HUDEP-2 (cell line): ENCODE measurements around the gene GET4.

ENCODE experiments used
- DNase-seq, 76 experiments: peaks; one replicate each; lab custom pipeline; 2025; ENCODE audit not compliant: unreplicated experiment in 76 of 76; lab: John Stamatoyannopoulos, UW

The GET4 gene

GRCh38 chr7:884191-885003, 8.0 kb downstream of the GET4 start:
- no peak for DNase-seq

- no peak for DNase-seq
These were observed 9.0 kb downstream of the GET4 start for GRCh38 chr7:885261-885892.

- no peak for DNase-seq
These were observed 9.7 kb downstream of the GET4 start for GRCh38 chr7:885893-886625.

GRCh38 chr7:886626-887487, 10.5 kb downstream of the GET4 start:
- DNase-seq, result no peak

GRCh38 chr7:887488-887820, 11.1 kb downstream of the GET4 start:
- DNase-seq, result no peak

GRCh38 chr7:888081-889024, 12.0 kb downstream of the GET4 start:
- no peak for DNase-seq

GRCh38 chr7:889025-889390, 12.7 kb downstream of the GET4 start:
- DNase-seq, result no peak

- DNase-seq, result no peak
These were observed 13.0 kb downstream of the GET4 start for GRCh38 chr7:889391-889790.

GRCh38 chr7:890868-891267, 14.5 kb downstream of the GET4 start:
- DNase-seq, result no peak

- no peak for DNase-seq
These were observed 14.9 kb downstream of the GET4 start for GRCh38 chr7:891291-891690.

GRCh38 chr7:891805-892204, 15.5 kb downstream of the GET4 start:
- DNase-seq, result no peak

- DNase-seq, result no peak
These were observed 16.6 kb downstream of the GET4 start for GRCh38 chr7:892648-893593.

GRCh38 chr7:893686-894085, 17.3 kb downstream of the GET4 start:
- no peak for DNase-seq

GRCh38 chr7:894164-894867, 18.0 kb downstream of the GET4 start:
- DNase-seq, result no peak

GRCh38 chr7:894927-895450, 18.6 kb downstream of the GET4 start:
- DNase-seq, result no peak

- DNase-seq, result no peak
These were observed 19.2 kb downstream of the GET4 start for GRCh38 chr7:895451-896052.

GRCh38 chr7:896346-897075, 20.2 kb downstream of the GET4 start:
- DNase-seq, result no peak
